Prostate gland (tissue), 2 donors: ENCODE data around the gene DLGAP1. TPM values are rescaled to one million over a fixed set of nuclear protein-coding genes. Genes with fewer than 3 reads are reported as not detected.

Experiments used
- DNase-seq: peaks from one replicate; pipeline ENCODE4 v3.0.0-alpha.2; 2019; ENCODE audit warnings: low spot score
- H3K27ac ChIP-seq, 2 donors: fragments of 200-600 bp; sonication (generic); 2 replicates each; pipeline ENCODE4 v1.5.1; 2017 to 2019
- H3K27me3 ChIP-seq: fragments of 200-600 bp; sonication (generic); replicated peaks from 2 replicates; pipeline ENCODE4 v1.5.1; 2019; ENCODE audit not compliant: insufficient read depth
- H3K36me3 ChIP-seq, 2 donors: fragments of 200-600 bp; sonication (generic); 1 replicate in 1 of 2; 2 replicates in 1 of 2; pipeline versions ENCODE4 v1.5.1 to v1.8.1; 2017 to 2019
- H3K4me1 ChIP-seq: fragments of 200-600 bp; sonication (generic); replicated peaks from 2 replicates; pipeline ENCODE4 v1.5.1; 2019
- H3K4me3 ChIP-seq, 2 donors: fragments of 200-600 bp; sonication (generic); 2 replicates each; pipeline ENCODE4 v1.5.1; 2017 to 2019
- H3K9me3 ChIP-seq: fragments of 200-600 bp; sonication (generic); 2 replicates; pipeline ENCODE4 v1.5.1; 2017
- CTCF ChIP-seq, 4 experiments: fragments of 200-600 bp in 2 of 4; fragments of 450-650 bp in 2 of 4; sonication (generic) in 2 of 4; IDR thresholded peaks; 1 replicate in 3 of 4; 2 replicates in 1 of 4; pipeline ENCODE4 v1.5.1; 2016 to 2019; ENCODE audit warnings: antibody characterized with exemption in 4 of 4, mild to moderate bottlenecking in 2 of 4, moderate library complexity in 2 of 4
- POLR2A ChIP-seq: fragments of 450-650 bp; IDR thresholded peaks from one replicate; pipeline ENCODE4 v1.6.1; 2016; ENCODE audit warnings: antibody characterized with exemption, mild to moderate bottlenecking
- POLR2AphosphoS5 ChIP-seq: sonication (generic); formaldehyde crosslinking; IDR thresholded peaks from one replicate; pipeline ENCODE4 v1.6.1; 2017; ENCODE audit warnings: antibody characterized with exemption
- WGBS: methylation state at CpG from one replicate; pipeline ENCODE4 v1.1.5; 2018; 5-methylcytosine and 5-hydroxymethylcytosine counted together
- intact Hi-C: fragments of 100-400 bp; cut with DNase I; formaldehyde crosslinking; loops from one replicate; pipeline ENCODE4 v1.14.2; 2022
- total RNA-seq, 2 donors: library from RNA; depleted of rRNA; stranded (reverse); fragments of >200 nt; gene quantifications; one replicate each; pipeline ENCODE4 v1.1.0, GENCODE V29; 2016

Gene DLGAP1
- total RNA-seq, 2 donors from 2014 or later: 42.2 to 66.7 TPM

- H3K36me3 ChIP-seq: no peaks in the 10 kb centered on the region
- H3K27me3 ChIP-seq: no peaks in the 10 kb centered on the region
- TF ChIP-seq CTCF (IDR thresholded peaks at IDR 0.05) (no peak), POLR2A (no peak), POLR2AphosphoS5 (no peak)
- intact Hi-C loops: no loop called here
- no peak overlapping the region for H3K27ac ChIP-seq
- no peak for DNase-seq
- H3K4me3 ChIP-seq: no peak overlapping the region
- H3K4me1 ChIP-seq: no peaks in the 10 kb centered on the region
- H3K9me3 ChIP-seq: no peaks in the 10 kb centered on the region
- 68% methylated on average over 5 of the region's 5 CpGs for WGBS
These were observed 16.2 kb downstream of the DLGAP1 start for GRCh38 chr18:4438938-4439337.

GRCh38 chr18:4433717-4434116, 21.4 kb downstream of the DLGAP1 start:
- Histone ChIP-seq H3K4me1 (no peaks in the 10 kb centered on the region), H3K9me3 (no peaks in the 10 kb centered on the region), H3K27me3 (no peaks in the 10 kb centered on the region), H3K27ac (no peak overlapping the region), H3K4me3 (no peak overlapping the region), H3K36me3 (no peaks in the 10 kb centered on the region)
- TF ChIP-seq POLR2A (no peak), CTCF (IDR thresholded peaks at IDR 0.05) (no peak), POLR2AphosphoS5 (no peak)
- 92% methylated on average over 1 of the region's 1 CpG for whole genome bisulfite sequencing
- intact Hi-C loops: no loop called here
- no peak for DNase-seq

- Histone ChIP-seq H3K36me3 (no peaks in the 10 kb centered on the region), H3K27ac (no peak overlapping the region), H3K9me3 (no peaks in the 10 kb centered on the region), H3K4me3 (no peak overlapping the region), H3K4me1 (no peaks in the 10 kb centered on the region), H3K27me3 (no peaks in the 10 kb centered on the region)
- 77% methylated on average over 5 of the region's 5 CpGs for WGBS
- no peak for DNase-seq
- TF ChIP-seq POLR2A: no peak
- no peak for TF ChIP-seq CTCF (IDR thresholded peaks at IDR 0.05)
- no peak for TF ChIP-seq POLR2AphosphoS5
- intact Hi-C loops: no loop called here
These were observed 24.3 kb downstream of the DLGAP1 start for GRCh38 chr18:4430836-4431235.

DNA sequence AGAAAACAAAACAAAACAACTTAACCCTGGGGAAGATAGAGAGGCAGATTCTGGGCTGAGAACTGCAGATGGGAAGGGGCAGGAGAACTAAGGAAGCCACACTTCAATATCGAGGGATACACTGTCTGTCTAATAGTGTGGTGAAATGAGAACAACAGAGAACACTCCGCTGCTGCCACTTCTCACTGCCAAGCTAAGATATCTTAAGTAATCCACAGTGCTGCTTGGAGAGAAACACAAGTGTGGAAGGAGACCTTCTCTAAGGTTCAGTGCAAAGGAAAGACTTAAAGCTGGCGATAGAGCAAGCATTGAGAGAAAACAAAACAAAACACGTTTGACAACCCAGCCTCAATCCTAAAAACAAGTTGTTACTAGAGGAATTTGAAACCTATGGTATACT, 37.4 kb downstream of the DLGAP1 start:
- Histone ChIP-seq H3K36me3 (no peaks in the 10 kb centered on the region), H3K27ac (no peak overlapping the region), H3K4me3 (no peak overlapping the region), H3K9me3 (no peaks in the 10 kb centered on the region), H3K4me1 (no peaks in the 10 kb centered on the region), H3K27me3 (no peaks in the 10 kb centered on the region)
- intact Hi-C loops: no loop called here
- WGBS: 68% methylated on average over 4 of the region's 4 CpGs
- DNase-seq: no peak
- TF ChIP-seq POLR2A: no peak
- no peak for TF ChIP-seq CTCF (IDR thresholded peaks at IDR 0.05)
- no peak for TF ChIP-seq POLR2AphosphoS5

DNA sequence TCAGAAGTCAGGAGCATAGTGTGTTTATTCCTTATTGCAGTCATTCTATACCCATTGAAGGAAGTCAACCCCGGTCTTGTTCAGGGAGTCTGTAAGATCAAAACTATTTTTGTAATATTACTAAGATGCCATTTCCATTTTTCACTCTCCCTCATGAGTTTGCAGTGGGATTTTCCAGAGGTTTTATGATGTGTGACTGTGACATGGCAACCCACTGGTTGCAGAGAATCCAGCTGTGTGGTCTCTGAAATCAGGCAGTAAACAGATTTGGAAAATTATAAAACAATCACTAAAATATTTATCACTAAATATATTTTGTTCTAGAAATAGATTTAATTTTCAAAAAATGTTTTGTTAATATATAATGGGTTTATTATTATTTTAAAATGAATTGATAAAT, 38.1 kb downstream of the DLGAP1 start:
- Histone ChIP-seq H3K4me1 (no peaks in the 10 kb centered on the region), H3K4me3 (no peak overlapping the region), H3K27me3 (no peaks in the 10 kb centered on the region), H3K9me3 (no peaks in the 10 kb centered on the region), H3K27ac (no peak overlapping the region), H3K36me3 (no peaks in the 10 kb centered on the region)
- intact Hi-C loops: no loop called here
- TF ChIP-seq POLR2AphosphoS5: no peak
- no peak for TF ChIP-seq POLR2A
- TF ChIP-seq CTCF (IDR thresholded peaks at IDR 0.05): no peak
- WGBS: 84% methylated on average over 1 of the region's 1 CpG
- DNase-seq: no peak
